ENCODE data around the gene KDM8. TPM values are rescaled to one million over a fixed set of nuclear protein-coding genes. Genes with fewer than 3 reads are reported as not detected.

KDM8 gene
- total and polyA plus RNA-seq, 9 of the 15 experiments (the other 6 are each of a cell fraction or from before 2014, with no cell fraction given), result 0.61 to 9.1 (median 5.4) TPM

GRCh38 chr16:27245276-27246172 lies 42.2 kb downstream of the KDM8 start (continued):
- TF ChIP-seq MGA (IDR thresholded peaks at IDR 0.05), result no peak; the same call in 1 of the 2 replicates
- TF ChIP-seq NR3C1 (CRISPR knock-in tag; IDR thresholded peaks at IDR 0.05), result no peak
- no peak for TF ChIP-seq PTRF (tag; IDR thresholded peaks at IDR 0.05)
- no peak for TF ChIP-seq ZBTB2 (IDR thresholded peaks at IDR 0.05)
- TF ChIP-seq HMGXB4 (CRISPR knock-in tag; IDR thresholded peaks at IDR 0.05), result no peak
- TF ChIP-seq PTTG1 (tag; IDR thresholded peaks at IDR 0.05; ENCODE audit: low read depth), result no peak
- TF ChIP-seq SAFB2 (IDR thresholded peaks at IDR 0.05; ENCODE audit: borderline replicate concordance, low read depth, low read length, severe bottlenecking), result no peak
- TF ChIP-seq MED1 (CRISPR knock-in tag; IDR thresholded peaks at IDR 0.05; ENCODE audit: borderline replicate concordance), result no peak
- no peak for TF ChIP-seq MTF1 (CRISPR knock-in tag; IDR thresholded peaks at IDR 0.05; ENCODE audit: borderline replicate concordance)
- no peak for TF ChIP-seq ZNF253 (CRISPR knock-in tag; conservative IDR thresholded peaks at IDR 0.05)

Data from K562 (cell line).